GM12865 (cell line): ENCODE results near the gene NRCAM.

Experiments used
- DNase-seq: peaks from one replicate; pipeline ENCODE4 v3.0.0; 2010; ENCODE audit warnings: low read depth
- H3K4me3 ChIP-seq: 2 replicates; pipeline ENCODE4 v1.5.1; 2011; ENCODE audit warnings: mild to moderate bottlenecking, low read depth, low read length, control low read depth
- TF ChIP-seq, protein P1 (sequence below): IDR thresholded peaks from 2 replicates; pipeline ENCODE4 v1.5.1; 2011; ENCODE audit warnings: low read length, control low read depth, low read depth, inconsistent platforms; ENCODE audit not compliant: insufficient read depth; ENCODE audit errors: missing control alignments

Gene NRCAM

DNA sequence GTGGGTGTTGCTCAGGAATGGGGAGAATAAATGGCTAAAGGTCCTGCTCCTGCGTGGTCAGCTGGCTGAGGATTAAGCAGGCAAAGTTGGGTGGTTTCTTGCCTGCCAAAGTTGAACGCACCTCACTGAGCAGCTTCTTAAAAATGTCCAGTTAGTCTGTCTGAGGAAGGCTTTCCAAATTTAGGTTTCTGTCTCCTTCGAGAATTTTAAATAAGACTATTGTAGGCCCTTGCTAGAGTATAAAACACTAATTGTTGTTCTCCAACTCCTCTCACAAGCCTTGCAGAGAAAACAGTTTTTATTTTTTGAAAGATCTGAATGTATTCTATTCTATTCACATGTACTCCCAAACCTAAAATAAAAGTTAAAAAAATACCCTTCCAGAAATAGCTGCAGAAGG, 204.1 kb downstream of the NRCAM start:
- TF ChIP-seq, protein P1, sequence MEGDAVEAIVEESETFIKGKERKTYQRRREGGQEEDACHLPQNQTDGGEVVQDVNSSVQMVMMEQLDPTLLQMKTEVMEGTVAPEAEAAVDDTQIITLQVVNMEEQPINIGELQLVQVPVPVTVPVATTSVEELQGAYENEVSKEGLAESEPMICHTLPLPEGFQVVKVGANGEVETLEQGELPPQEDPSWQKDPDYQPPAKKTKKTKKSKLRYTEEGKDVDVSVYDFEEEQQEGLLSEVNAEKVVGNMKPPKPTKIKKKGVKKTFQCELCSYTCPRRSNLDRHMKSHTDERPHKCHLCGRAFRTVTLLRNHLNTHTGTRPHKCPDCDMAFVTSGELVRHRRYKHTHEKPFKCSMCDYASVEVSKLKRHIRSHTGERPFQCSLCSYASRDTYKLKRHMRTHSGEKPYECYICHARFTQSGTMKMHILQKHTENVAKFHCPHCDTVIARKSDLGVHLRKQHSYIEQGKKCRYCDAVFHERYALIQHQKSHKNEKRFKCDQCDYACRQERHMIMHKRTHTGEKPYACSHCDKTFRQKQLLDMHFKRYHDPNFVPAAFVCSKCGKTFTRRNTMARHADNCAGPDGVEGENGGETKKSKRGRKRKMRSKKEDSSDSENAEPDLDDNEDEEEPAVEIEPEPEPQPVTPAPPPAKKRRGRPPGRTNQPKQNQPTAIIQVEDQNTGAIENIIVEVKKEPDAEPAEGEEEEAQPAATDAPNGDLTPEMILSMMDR = no peak
- no peak for DNase-seq
- no peak overlapping the region for H3K4me3 ChIP-seq

DNA sequence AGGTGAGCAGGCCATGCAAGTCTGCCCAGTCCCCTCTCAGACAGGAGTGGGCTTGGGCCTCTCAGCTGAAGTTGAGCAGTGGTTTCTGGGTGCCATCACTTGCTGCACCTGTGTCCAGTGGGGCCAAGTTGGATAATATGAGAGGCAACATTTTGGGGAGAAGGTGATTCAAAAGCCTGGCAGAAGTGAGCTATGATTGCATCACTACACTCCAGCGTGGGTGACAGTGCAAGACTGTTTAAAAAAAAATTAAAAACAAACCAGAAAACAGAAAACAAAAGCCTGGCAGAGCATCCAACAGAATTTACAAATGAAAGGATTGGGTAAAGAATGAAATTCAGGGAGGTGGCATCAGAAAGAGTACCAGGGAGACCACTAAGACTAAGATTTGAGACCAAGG, 204.5 kb downstream of the NRCAM start:
- TF ChIP-seq, protein P1 = no peak
- no peak overlapping the region for H3K4me3 ChIP-seq
- no peak for DNase-seq

GRCh38 chr7:108249453-108249852, 206.8 kb downstream of the NRCAM start:
- H3K4me3 ChIP-seq = no peak overlapping the region
- no peak for DNase-seq
- TF ChIP-seq, protein P1 = no peak

DNA sequence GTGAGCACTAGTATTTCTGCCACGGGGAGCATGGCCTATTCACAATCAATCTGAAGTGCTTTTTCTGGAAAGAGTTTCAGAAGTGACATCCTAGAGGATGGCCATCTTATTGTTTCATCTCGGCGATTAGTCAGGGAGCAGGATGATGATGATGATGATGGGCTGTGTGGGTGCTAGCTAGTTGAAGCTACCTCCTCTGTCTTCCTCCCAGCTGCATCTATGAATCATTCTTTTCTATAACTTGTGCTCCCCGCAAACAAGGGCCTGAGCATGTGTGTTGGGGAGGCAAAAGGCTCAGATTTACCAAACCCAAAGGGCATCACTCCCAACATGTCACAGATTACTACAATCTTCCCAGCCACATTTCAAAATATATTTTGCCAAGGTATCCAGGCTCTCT, 207.4 kb downstream of the NRCAM start:
- H3K4me3 ChIP-seq = no peak overlapping the region
- TF ChIP-seq, protein P1 = no peak
- DNase-seq = no peak

GRCh38 chr7:108248418-108248817, 207.8 kb downstream of the NRCAM start:
- TF ChIP-seq, protein P1 = no peak

DNA sequence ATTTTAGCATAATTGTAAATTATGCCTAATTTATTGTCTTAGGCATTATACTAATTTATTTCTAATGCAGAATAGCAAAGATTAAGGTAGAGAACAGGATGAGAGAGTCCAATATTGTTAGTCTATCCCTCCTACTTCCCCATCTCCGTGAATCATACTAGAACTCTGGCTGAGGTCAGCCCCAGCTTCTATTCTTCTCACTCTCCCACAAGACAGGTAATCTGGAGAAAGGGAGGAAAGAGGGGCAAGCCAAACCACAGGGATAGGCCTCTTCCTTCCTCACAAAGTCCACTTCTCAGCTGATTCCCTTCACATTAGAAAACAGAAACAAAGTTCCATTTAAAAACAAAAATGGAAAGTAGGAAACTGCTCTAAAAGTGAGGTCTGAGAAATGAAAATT, 208.6 kb downstream of the NRCAM start:
- TF ChIP-seq, protein P1 = no peak
- no peak overlapping the region for H3K4me3 ChIP-seq
- no peak for DNase-seq

More at GRCh38 chr7:108248418-108248817, 207.8 kb downstream of the NRCAM start:
- no peak overlapping the region for H3K4me3 ChIP-seq
- no peak for DNase-seq

DNA sequence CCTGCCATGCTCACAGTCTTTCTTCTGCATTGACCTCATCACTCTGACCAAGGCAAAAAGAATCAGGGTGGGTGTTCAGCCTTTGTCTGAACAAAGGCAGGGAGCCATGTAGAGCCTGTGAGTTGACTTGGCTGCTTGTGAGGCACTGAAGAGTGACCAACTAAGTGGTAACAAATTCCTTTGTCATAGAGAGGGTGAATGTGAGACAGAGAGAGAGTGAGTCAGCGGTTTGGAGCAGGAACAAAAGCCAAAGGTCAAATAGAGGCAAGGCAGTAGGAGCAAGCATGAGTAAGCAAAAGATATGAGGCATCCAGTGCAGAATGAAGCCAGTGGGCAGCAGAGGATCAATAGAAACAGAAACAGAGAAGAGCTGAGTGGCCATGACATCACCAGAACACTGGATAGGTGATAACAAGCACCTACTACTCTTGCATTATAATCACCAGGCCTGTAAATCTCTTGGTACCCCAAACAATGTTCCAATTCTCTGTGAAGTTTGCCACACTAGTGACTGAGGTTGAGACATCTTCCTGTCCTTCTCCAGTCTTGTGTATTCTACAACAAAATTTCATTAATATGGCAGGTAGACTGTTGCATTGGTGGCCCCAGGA, 209.9 kb downstream of the NRCAM start:
- H3K4me3 ChIP-seq = no peak overlapping the region
- TF ChIP-seq, protein P1 = no peak
- peak; percentile 27 for DNase-seq
